Adrenal gland (tissue), 12 donors: ENCODE data around the gene MDFIC2. TPM values are rescaled to one million over a fixed set of nuclear protein-coding genes. Genes with fewer than 3 reads are reported as not detected.
"Not testable (repeated sequence)": the region's sequence is repeated elsewhere in the genome, so short reads cannot be mapped to it uniquely, and the experiment has no call there.

Experiments
- DNase-seq, 7 donors: peaks; one replicate each; pipeline ENCODE4 v3.0.0-alpha.2; 2019 to 2020
- H3K27ac ChIP-seq, 5 donors: fragments of 200-600 bp; sonication (generic) in 4 of 5; 1 replicate in 3 of 5; 2 replicates in 2 of 5; pipeline versions ENCODE4 v1.5.1 to v1.8.0; 2016 to 2020; ENCODE audit warnings: mild to moderate bottlenecking in 1 of 5
- H3K27me3 ChIP-seq: fragments of 200-600 bp; 2 replicates; pipeline ENCODE4 v1.8.0; 2021
- H3K36me3 ChIP-seq, 2 donors: fragments of 200-600 bp; replicated peaks in 1 of 2; 1 replicate in 1 of 2; 2 replicates in 1 of 2; pipeline versions ENCODE4 v1.5.1 to v1.8.0; 2018 to 2022
- H3K4me1 ChIP-seq, 2 donors: fragments of 200-600 bp; replicated peaks in 1 of 2; 1 replicate in 1 of 2; 2 replicates in 1 of 2; pipeline versions ENCODE4 v1.5.1 to v1.8.0; 2018 to 2021
- H3K4me3 ChIP-seq, 4 donors: fragments of 200-600 bp; sonication (generic) in 3 of 4; one replicate each; pipeline ENCODE4 v1.5.1; 2016 to 2018
- H3K9me3 ChIP-seq, 3 donors: fragments of 200-600 bp; sonication (generic) in 1 of 3; replicated peaks in 1 of 3; 1 replicate in 2 of 3; 2 replicates in 1 of 3; pipeline versions ENCODE4 v1.5.1 to v1.8.0; 2016 to 2021
- CTCF ChIP-seq, 6 experiments: fragments of 450-650 bp in 4 of 6; fragments of 200-600 bp in 2 of 6; sonication (generic) in 1 of 6; IDR thresholded peaks; 1 replicate in 5 of 6; 2 replicates in 1 of 6; pipeline versions ENCODE4 v1.5.1 to v1.8.0; 2016 to 2021; ENCODE audit warnings: antibody characterized with exemption in 6 of 6, mild to moderate bottlenecking in 2 of 6, moderate library complexity in 1 of 6
- POLR2A ChIP-seq, 2 donors: fragments of 450-650 bp; IDR thresholded peaks; one replicate each; pipeline ENCODE4 v1.6.1; 2017; ENCODE audit warnings: antibody characterized with exemption in 2 of 2, mild to moderate bottlenecking in 2 of 2, moderate library complexity in 1 of 2
- WGBS, 4 donors: extraction: QIAGEN DNeasy Blood & Tissue Kit in 2 of 4; methylation state at CpG; one replicate each; pipeline versions ENCODE4 v1.1.5 to v1.1.7; 2013 to 2017; 5-methylcytosine and 5-hydroxymethylcytosine counted together
- intact Hi-C, 2 donors: fragments of 100-400 bp; cut with DNase I; formaldehyde crosslinking; loops; one replicate each; pipeline versions ENCODE4 v1.14.1 to v1.15.0; 2022 to 2023
- polyA plus RNA-seq, 3 donors: library from polyadenylated mRNA; stranded (reverse); fragments of 200-250 nt in 2 of 3; fragments of 350-450 nt in 1 of 3; fragmentation: Illumina TruSeq in 1 of 3; extraction: RNeasy Lipid Tissue Mini Kit (QIAGEN cat#74804) in 1 of 3; gene quantifications; one replicate each; pipeline ENCODE4 v1.2.3, GENCODE V29; 2013 to 2014
- total RNA-seq, 9 donors: library from RNA; depleted of rRNA in 4 of 9; stranded (reverse); fragments of >200 nt in 4 of 9; fragments of 120-200 nt in 1 of 9; fragmentation: NEBNext Ultra II Directional in 1 of 9; extraction: Animal tissue kit (Norgen Biotek cat#: 25700) in 1 of 9; gene quantifications; one replicate each; pipeline versions ENCODE4 v1.1.0 to v1.2.4, GENCODE V29; 2013 to 2023
- donor health status: healthy with polysubstance abuse.
- donor health status: Bipolar disorder and iron deficiency.
- donor health status: DM: yes; HTN: yes; CAD: no.
- donor health status: DM: no; HTN: no; CAD: no.
- donor health status: DM: no; HTN: no; CAD: no.
- donor health status: DM: yes; HTN: yes; CAD: no.

MDFIC2 gene
- total and polyA plus RNA-seq, 12 donors = not detected

- Histone ChIP-seq H3K27ac (no peak overlapping the region), H3K36me3 (no peaks in the 10 kb centered on the region), H3K4me1 (no peaks in the 10 kb centered on the region), H3K9me3 (peaks cover 0 to 5% (median 0%) of the 10 kb centered on the region in 3 donors), H3K4me3 (no peak overlapping the region), H3K27me3 (no peaks in the 10 kb centered on the region)
- intact Hi-C loops = loop anchor here in 1 of 2 donors (10.0 kb wide), 1 partner anchor 287 kb away; no protein-coding TSS in a partner anchor
- TF ChIP-seq POLR2A (IDR thresholded peaks at IDR 0.05) = no peak
- no peak for TF ChIP-seq CTCF (IDR thresholded peaks at IDR 0.05)
- no peak for DNase-seq
Measured at GRCh38 chr3:70352215-70352614, 39.8 kb upstream of the MDFIC2 start.

- TF ChIP-seq POLR2A (IDR thresholded peaks at IDR 0.05) (no peak), CTCF (IDR thresholded peaks at IDR 0.05) (no peak)
- no peaks in the 10 kb centered on the region for H3K27me3 ChIP-seq
- no peaks in the 10 kb centered on the region for H3K9me3 ChIP-seq
- 32 to 58% (median 49%) methylated on average over 1 of the region's 1 CpG for WGBS, 4 donors
- H3K4me1 ChIP-seq = no peaks in the 10 kb centered on the region
- intact Hi-C loops = no loop called here
- no peak overlapping the region for H3K4me3 ChIP-seq
- no peak overlapping the region for H3K27ac ChIP-seq
- no peaks in the 10 kb centered on the region for H3K36me3 ChIP-seq
- DNase-seq = no peak
Measured at GRCh38 chr3:70342149-70342548, 29.7 kb upstream of the MDFIC2 start.

GRCh38 chr3:70336885-70337284 is 24.4 kb upstream of the MDFIC2 start:
- 79 to 95% (median 93%) methylated on average over 1 of the region's 1 CpG for WGBS, 4 donors
- H3K4me1 ChIP-seq, H3K27ac ChIP-seq, DNase-seq, H3K9me3 ChIP-seq, intact Hi-C loops, H3K27me3 ChIP-seq, H3K36me3 ChIP-seq, H3K4me3 ChIP-seq: not testable (repeated sequence)

GRCh38 chr3:70333080-70333479 is 20.6 kb upstream of the MDFIC2 start:
- Histone ChIP-seq H3K36me3 (no peaks in the 10 kb centered on the region), H3K9me3 (no peaks in the 10 kb centered on the region), H3K27ac (no peak overlapping the region), H3K4me3 (no peak overlapping the region), H3K27me3 (no peaks in the 10 kb centered on the region), H3K4me1 (no peaks in the 10 kb centered on the region)
- TF ChIP-seq CTCF (IDR thresholded peaks at IDR 0.05) = no peak
- TF ChIP-seq POLR2A (IDR thresholded peaks at IDR 0.05) = no peak
- intact Hi-C loops = no loop called here
- WGBS, 4 donors = 68 to 81% (median 72%) methylated on average over 3 of the region's 3 CpGs
- DNase-seq = no peak

- H3K9me3 ChIP-seq = no peaks in the 10 kb centered on the region
- no peak overlapping the region for H3K4me3 ChIP-seq
- DNase-seq = no peak
- H3K36me3 ChIP-seq = no peaks in the 10 kb centered on the region
- intact Hi-C loops = no loop called here
- no peak overlapping the region for H3K27ac ChIP-seq
- H3K27me3 ChIP-seq = no peaks in the 10 kb centered on the region
- no peaks in the 10 kb centered on the region for H3K4me1 ChIP-seq
- WGBS, 4 donors = 49 to 77% (median 60%) methylated on average over 1 of the region's 1 CpG
- TF ChIP-seq POLR2A (IDR thresholded peaks at IDR 0.05) (no peak), CTCF (IDR thresholded peaks at IDR 0.05) (no peak)
Measured at GRCh38 chr3:70315021-70315420, 2.6 kb upstream of the MDFIC2 start.
